GM21423 (cell line): Measurements from ENCODE around the gene MPV17L2.
A peak's percentile ranks its signal among the peaks of the same experiment; 100 is the strongest.

Experiments
- ATAC-seq: cut with Tn5 transposase; IDR thresholded peaks from one replicate; pipeline ENCODE4 v1.9.1; 2021; ENCODE audit warnings: mild to moderate bottlenecking, moderate library complexity; ENCODE audit not compliant: unreplicated experiment

MPV17L2 gene

GRCh38 chr19:18160493-18160970 is 32.5 kb upstream of the MPV17L2 start:
- ATAC-seq, result no peak

- ATAC-seq, result peak; percentile 65
These were observed 31.9 kb upstream of the MPV17L2 start for GRCh38 chr19:18160971-18161635.

GRCh38 chr19:18161636-18162002 is 31.4 kb upstream of the MPV17L2 start:
- no peak for ATAC-seq

- ATAC-seq, result no peak
These were observed 28.9 kb upstream of the MPV17L2 start for GRCh38 chr19:18164072-18164471.

GRCh38 chr19:18165794-18166544 is 27.0 kb upstream of the MPV17L2 start:
- ATAC-seq, result no peak

GRCh38 chr19:18167011-18167410 is 26.0 kb upstream of the MPV17L2 start:
- no peak for ATAC-seq

- no peak for ATAC-seq
These were observed 24.9 kb upstream of the MPV17L2 start for GRCh38 chr19:18167975-18168645.

- ATAC-seq, result no peak
These were observed 24.2 kb upstream of the MPV17L2 start for GRCh38 chr19:18168673-18169381.

GRCh38 chr19:18170714-18171255 is 22.2 kb upstream of the MPV17L2 start:
- ATAC-seq, result no peak

GRCh38 chr19:18171605-18172327 is 21.3 kb upstream of the MPV17L2 start:
- ATAC-seq, result no peak

GRCh38 chr19:18172331-18173053 is 20.5 kb upstream of the MPV17L2 start:
- no peak for ATAC-seq

GRCh38 chr19:18173054-18173571 is 19.9 kb upstream of the MPV17L2 start:
- peak; percentile 9 for ATAC-seq

- peak; percentile 46 for ATAC-seq
These were observed 19.3 kb upstream of the MPV17L2 start, which contains the start of gene IFI30 for GRCh38 chr19:18173572-18174288. TSS of gene IFI30 (plus strand) at chr19:18173813. CDS start at chr19:18173842, 29 bp downstream.

- no peak for ATAC-seq
These were observed 18.0 kb upstream of the MPV17L2 start for GRCh38 chr19:18174983-18175382.

- ATAC-seq, result no peak
These were observed 16.4 kb upstream of the MPV17L2 start for GRCh38 chr19:18176367-18177310.

- no peak for ATAC-seq
These were observed 13.1 kb upstream of the MPV17L2 start for GRCh38 chr19:18179957-18180356.

GRCh38 chr19:18183529-18183928 is 9.5 kb upstream of the MPV17L2 start:
- ATAC-seq, result no peak
